Thoracic aorta (tissue), 2 donors: Measurements from ENCODE around the gene LTO1. TPM values are rescaled to one million over a fixed set of nuclear protein-coding genes. Genes with fewer than 3 reads are reported as not detected.

ENCODE experiments used
- ATAC-seq: fragments of 150-250 bp; one replicate; pipeline ENCODE4 v1.8.0; 2017; ENCODE audit warnings: low read depth; ENCODE audit not compliant: insufficient number of reproducible peaks, low FRiP score
- DNase-seq: peaks from one replicate; pipeline ENCODE4 v3.0.0-alpha.2; 2020; ENCODE audit warnings: low spot score
- H3K27ac ChIP-seq, 2 donors: fragments of 200-600 bp; sonication (generic); 1 replicate in 1 of 2; 2 replicates in 1 of 2; pipeline ENCODE4 v1.5.1; 2016; ENCODE audit warnings: mild to moderate bottlenecking in 2 of 2, moderate library complexity in 2 of 2
- H3K27me3 ChIP-seq: fragments of 200-600 bp; sonication (generic); replicated peaks from 2 replicates; pipeline ENCODE4 v1.6.0; 2016; ENCODE audit warnings: mild to moderate bottlenecking; ENCODE audit not compliant: insufficient read depth
- H3K36me3 ChIP-seq: fragments of 200-600 bp; sonication (generic); one replicate; pipeline ENCODE4 v1.5.1; 2016
- H3K4me1 ChIP-seq, 2 donors: fragments of 200-600 bp; sonication (generic); 1 replicate in 1 of 2; 2 replicates in 1 of 2; pipeline versions ENCODE4 v1.5.1 to v1.6.0; 2016; ENCODE audit warnings: low read depth in 2 of 2, mild to moderate bottlenecking in 1 of 2; ENCODE audit not compliant: control insufficient read depth in 1 of 2
- H3K4me3 ChIP-seq: fragments of 200-600 bp; sonication (generic); 2 replicates; pipeline ENCODE4 v1.5.1; 2016; ENCODE audit warnings: mild to moderate bottlenecking
- H3K9me3 ChIP-seq: fragments of 200-600 bp; sonication (generic); 2 replicates; pipeline ENCODE4 v1.5.1; 2016
- total RNA-seq, 2 donors: library from RNA; depleted of rRNA; stranded (reverse); fragments of >200 nt; gene quantifications; one replicate each; pipeline versions ENCODE4 v1.1.0 to v1.2.3, GENCODE V29; 2016
- TF ChIP-seq, protein P1 (sequence below): fragments of 200-600 bp; sonication (generic); IDR thresholded peaks from one replicate; pipeline ENCODE4 v1.5.1; 2019; ENCODE audit warnings: antibody characterized with exemption

LTO1 gene
- total RNA-seq, 2 donors from 2014 or later = 23.6 to 43.5 TPM

DNA sequence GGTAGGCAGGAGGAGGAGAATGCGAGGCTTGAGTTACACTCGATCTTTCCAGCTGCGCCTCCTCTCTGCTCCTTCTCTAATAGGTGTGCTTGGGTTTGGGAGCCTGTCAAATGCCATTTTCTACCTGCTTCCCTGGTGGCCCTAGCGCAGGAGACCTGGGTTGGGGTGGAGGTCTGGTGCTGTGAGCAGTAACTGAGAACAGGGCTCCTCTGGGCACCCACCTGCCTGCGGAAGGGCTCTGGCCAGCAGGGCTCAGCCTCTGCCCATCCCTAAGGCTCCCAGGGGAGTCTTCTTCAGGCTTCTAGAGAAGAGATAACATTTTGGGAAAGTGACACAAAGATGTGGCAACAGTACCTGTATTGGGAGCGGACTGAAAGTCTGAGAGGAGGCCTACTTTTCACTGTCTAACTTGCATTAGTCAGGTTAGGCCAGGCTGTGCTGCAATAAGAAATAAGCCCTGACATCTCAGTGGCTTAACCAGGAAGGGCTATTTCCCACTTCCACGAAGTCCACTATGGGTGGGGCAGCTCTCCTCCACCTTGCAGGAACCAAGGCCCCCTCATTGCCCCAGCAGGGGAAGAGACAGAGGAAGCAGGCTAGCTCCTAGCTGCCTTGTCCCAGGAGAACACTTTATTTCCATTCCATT, 7.7 kb upstream of the LTO1 start:
- Histone ChIP-seq H3K4me1 (peaks cover 0 to 8% of the 10 kb centered on the region in 2 donors), H3K9me3 (no peaks in the 10 kb centered on the region)

DNA sequence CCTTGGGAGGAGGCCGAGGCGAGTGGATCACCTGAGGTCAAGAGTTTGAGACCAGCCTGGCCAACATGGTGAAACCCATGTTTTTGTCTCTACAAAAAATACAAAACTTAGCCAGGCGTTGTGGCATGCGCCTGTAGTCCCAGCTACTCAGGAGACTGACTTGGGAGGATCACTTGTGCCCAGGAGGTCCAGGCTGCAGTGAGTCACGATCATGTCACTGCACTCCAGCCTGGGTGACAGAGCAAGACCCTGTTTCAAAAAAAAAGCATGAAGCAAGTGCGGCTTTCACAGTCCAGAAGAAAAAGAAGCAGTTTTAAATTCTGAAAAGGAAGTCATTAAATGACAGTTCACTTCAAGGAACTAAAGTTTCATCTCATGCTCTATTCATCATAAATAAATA, 7.1 kb upstream of the LTO1 start:
- no peak for ATAC-seq

More for the DNA sequence above, 7.7 kb upstream of the LTO1 start:
- ATAC-seq (no peak), DNase-seq (no peak)
- Histone ChIP-seq H3K4me3 (no peak overlapping the region), H3K36me3 (no peaks in the 10 kb centered on the region), H3K27me3 (no peaks in the 10 kb centered on the region), H3K27ac (no peak overlapping the region)
- TF ChIP-seq, protein P1, sequence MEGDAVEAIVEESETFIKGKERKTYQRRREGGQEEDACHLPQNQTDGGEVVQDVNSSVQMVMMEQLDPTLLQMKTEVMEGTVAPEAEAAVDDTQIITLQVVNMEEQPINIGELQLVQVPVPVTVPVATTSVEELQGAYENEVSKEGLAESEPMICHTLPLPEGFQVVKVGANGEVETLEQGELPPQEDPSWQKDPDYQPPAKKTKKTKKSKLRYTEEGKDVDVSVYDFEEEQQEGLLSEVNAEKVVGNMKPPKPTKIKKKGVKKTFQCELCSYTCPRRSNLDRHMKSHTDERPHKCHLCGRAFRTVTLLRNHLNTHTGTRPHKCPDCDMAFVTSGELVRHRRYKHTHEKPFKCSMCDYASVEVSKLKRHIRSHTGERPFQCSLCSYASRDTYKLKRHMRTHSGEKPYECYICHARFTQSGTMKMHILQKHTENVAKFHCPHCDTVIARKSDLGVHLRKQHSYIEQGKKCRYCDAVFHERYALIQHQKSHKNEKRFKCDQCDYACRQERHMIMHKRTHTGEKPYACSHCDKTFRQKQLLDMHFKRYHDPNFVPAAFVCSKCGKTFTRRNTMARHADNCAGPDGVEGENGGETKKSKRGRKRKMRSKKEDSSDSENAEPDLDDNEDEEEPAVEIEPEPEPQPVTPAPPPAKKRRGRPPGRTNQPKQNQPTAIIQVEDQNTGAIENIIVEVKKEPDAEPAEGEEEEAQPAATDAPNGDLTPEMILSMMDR = no peak

GRCh38 chr11:69680688-69681087, 5.5 kb upstream of the LTO1 start:
- no peak overlapping the region for H3K27ac ChIP-seq
- no peaks in the 10 kb centered on the region for H3K27me3 ChIP-seq
- no peaks in the 10 kb centered on the region for H3K9me3 ChIP-seq
- no peak overlapping the region for H3K4me3 ChIP-seq
- no peak for ATAC-seq
- DNase-seq = no peak
- H3K36me3 ChIP-seq = no peaks in the 10 kb centered on the region
- peaks cover 0 to 3% of the 10 kb centered on the region in 2 donors for H3K4me1 ChIP-seq
- TF ChIP-seq, protein P1 = no peak

More for the DNA sequence above, 7.1 kb upstream of the LTO1 start:
- DNase-seq = no peak
- H3K9me3 ChIP-seq = no peaks in the 10 kb centered on the region
- no peak overlapping the region for H3K4me3 ChIP-seq
- no peaks in the 10 kb centered on the region for H3K36me3 ChIP-seq
- TF ChIP-seq, protein P1 = no peak
- no peak overlapping the region for H3K27ac ChIP-seq
- peaks cover 0 to 8% of the 10 kb centered on the region in 2 donors for H3K4me1 ChIP-seq
- H3K27me3 ChIP-seq = no peaks in the 10 kb centered on the region

DNA sequence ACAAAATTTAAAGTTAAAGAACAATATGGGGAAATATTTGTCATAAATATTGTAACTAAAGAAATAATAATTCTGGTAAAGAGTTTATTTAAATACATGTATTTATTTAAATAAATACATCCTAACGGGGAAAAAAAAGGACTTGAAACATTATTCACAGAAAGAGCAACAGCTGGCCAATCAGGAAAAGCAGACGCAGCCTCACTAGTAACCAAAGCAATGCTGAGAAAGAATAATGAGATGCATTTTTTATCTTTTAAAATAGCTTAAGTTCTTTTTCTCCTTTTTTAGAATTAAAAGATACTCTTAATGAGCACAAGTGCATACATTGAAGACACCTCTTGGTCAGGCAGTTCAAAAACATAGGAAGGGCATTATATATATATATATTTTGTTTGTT, 2.6 kb upstream of the LTO1 start:
- Histone ChIP-seq H3K4me1 (peaks cover 7 to 22% of the 10 kb centered on the region in 2 donors), H3K9me3 (no peaks in the 10 kb centered on the region), H3K36me3 (no peaks in the 10 kb centered on the region), H3K4me3 (no peak overlapping the region), H3K27me3 (no peaks in the 10 kb centered on the region), H3K27ac (no peak overlapping the region)
- TF ChIP-seq, protein P1 = no peak
- DNase-seq = no peak
- no peak for ATAC-seq

DNA sequence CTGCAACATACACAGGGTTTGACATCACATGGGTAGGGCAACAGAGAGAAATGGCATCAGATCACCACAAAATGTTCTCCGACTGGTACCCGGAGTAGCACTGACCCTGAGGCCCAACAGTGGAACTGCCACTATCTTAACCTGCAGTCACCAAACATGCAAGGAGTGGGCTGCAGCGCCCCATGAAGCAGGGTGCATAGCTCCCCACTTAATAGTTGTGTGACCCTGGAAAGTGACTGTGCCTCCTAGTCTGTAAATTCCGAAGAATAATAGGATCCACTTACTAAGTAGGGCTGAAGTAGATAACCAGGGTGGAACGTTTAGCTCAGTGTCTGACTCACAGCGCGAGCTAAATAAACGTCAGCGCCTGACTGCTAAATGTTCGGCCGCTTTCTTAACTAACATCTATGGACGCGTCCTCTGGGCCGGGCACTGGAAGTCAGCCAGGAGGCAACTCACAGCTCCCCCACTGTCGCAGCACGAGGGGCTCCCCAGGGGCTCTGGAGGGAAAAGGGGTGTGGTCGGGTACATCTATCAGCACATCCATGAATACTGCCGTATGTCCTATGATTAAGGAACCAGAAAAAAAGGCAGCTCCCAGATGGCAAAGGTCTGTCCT, 777 bp downstream of the LTO1 start:
- DNase-seq = no peak
- peaks cover 5% of the 10 kb centered on the region for H3K36me3 ChIP-seq
- no peaks in the 10 kb centered on the region for H3K27me3 ChIP-seq
- H3K4me1 ChIP-seq = peaks cover 13 to 35% of the 10 kb centered on the region in 2 donors
- peak overlapping the region; percentile 74 to 88 for H3K27ac ChIP-seq
- H3K9me3 ChIP-seq = no peaks in the 10 kb centered on the region
- TF ChIP-seq, protein P1 = no peak
- ATAC-seq = peak; percentile 16
- peak overlapping the region; percentile 89 for H3K4me3 ChIP-seq
